ENCODE data around the gene SLC16A2.

SLC16A2 gene

DNA sequence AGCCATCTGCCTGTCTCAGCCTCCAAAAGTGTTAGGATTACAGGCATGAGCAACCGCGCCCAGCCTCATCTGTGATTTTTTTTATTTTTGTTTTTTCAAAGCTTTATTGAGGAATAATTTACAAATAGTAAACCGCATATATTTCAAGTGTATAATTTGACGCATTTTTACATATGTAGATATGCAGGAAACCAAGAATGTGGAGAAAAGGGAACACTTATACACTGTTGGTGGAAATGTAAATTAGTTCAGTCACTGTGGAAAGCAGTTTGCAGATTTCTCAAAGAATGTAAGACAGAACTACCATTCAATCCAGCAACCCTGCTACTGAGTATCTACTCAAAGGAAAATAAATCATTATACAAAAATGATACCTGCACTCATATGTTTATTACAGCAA, 85.9 kb downstream of the SLC16A2 start:
- Histone ChIP-seq H2AFZ (ENCODE audit: low read depth, low read length) (no peak overlapping the region), H3K9me3 (ENCODE audit: insufficient read depth, low read length, severe bottlenecking) (no peaks in the 10 kb centered on the region), H3K4me3 (ENCODE audit: low read depth in 1 of 2, low read length in 2 of 2) (no peak overlapping the region), H3K79me2 (ENCODE audit: insufficient read depth, low read length) (no peaks in the 10 kb centered on the region), H3K4me1 (ENCODE audit: insufficient read depth, low read length) (no peaks in the 10 kb centered on the region), H3K4me2 (ENCODE audit: insufficient read depth, low read length) (no peak overlapping the region), H3K27ac (ENCODE audit: low read length) (no peak overlapping the region), H4K20me1 (ENCODE audit: insufficient read depth, low read length) (no peaks in the 10 kb centered on the region), H3K27me3 (ENCODE audit: insufficient read depth, low read length, poor library complexity) (no peaks in the 10 kb centered on the region), H3K36me3 (ENCODE audit: insufficient read depth, low read length) (no peaks in the 10 kb centered on the region), H3K9ac (ENCODE audit: low read depth, low read length) (no peak overlapping the region)
- no peak for TF ChIP-seq EZH2 (IDR thresholded peaks at IDR 0.05; ENCODE audit: borderline replicate concordance, low read depth, low read length, severe bottlenecking)
- TF ChIP-seq, protein P1, sequence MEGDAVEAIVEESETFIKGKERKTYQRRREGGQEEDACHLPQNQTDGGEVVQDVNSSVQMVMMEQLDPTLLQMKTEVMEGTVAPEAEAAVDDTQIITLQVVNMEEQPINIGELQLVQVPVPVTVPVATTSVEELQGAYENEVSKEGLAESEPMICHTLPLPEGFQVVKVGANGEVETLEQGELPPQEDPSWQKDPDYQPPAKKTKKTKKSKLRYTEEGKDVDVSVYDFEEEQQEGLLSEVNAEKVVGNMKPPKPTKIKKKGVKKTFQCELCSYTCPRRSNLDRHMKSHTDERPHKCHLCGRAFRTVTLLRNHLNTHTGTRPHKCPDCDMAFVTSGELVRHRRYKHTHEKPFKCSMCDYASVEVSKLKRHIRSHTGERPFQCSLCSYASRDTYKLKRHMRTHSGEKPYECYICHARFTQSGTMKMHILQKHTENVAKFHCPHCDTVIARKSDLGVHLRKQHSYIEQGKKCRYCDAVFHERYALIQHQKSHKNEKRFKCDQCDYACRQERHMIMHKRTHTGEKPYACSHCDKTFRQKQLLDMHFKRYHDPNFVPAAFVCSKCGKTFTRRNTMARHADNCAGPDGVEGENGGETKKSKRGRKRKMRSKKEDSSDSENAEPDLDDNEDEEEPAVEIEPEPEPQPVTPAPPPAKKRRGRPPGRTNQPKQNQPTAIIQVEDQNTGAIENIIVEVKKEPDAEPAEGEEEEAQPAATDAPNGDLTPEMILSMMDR (IDR thresholded peaks at IDR 0.05; ENCODE audit: borderline replicate concordance, extremely low read depth, low read length, poor library complexity, severe bottlenecking): no peak
- no peak for ATAC-seq (ENCODE audit: insufficient read depth, low read depth)
- DNase-seq: no peak

DNA sequence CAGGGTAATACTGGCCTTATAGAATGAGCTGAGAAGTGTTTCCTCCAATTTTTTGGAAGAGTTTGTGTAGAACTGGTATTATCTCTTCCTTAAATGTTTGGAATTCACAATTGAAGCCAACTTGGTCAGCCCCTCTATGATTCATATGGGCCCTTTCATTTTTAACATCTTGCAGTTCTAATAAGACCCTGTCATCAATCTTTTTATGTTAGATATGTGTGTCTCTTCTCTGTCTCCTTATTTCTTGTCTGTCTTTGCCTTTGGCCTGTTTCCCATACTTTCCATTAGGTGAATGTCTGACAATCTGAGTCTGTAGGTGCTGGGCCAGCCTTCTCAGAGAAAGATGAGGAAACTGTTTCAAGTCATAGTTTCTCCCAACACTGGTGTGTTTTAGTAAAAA, 88.7 kb downstream of the SLC16A2 start:
- Histone ChIP-seq H3K4me2 (ENCODE audit: insufficient read depth, low read length) (no peak overlapping the region), H3K27ac (ENCODE audit: low read length) (no peak overlapping the region), H3K36me3 (ENCODE audit: insufficient read depth, low read length) (no peaks in the 10 kb centered on the region), H2AFZ (ENCODE audit: low read depth, low read length) (no peak overlapping the region), H3K27me3 (ENCODE audit: insufficient read depth, low read length, poor library complexity) (no peaks in the 10 kb centered on the region), H4K20me1 (ENCODE audit: insufficient read depth, low read length) (no peaks in the 10 kb centered on the region), H3K4me1 (ENCODE audit: insufficient read depth, low read length) (no peaks in the 10 kb centered on the region), H3K9ac (ENCODE audit: low read depth, low read length) (no peak overlapping the region), H3K79me2 (ENCODE audit: insufficient read depth, low read length) (no peaks in the 10 kb centered on the region), H3K4me3 (ENCODE audit: low read depth in 1 of 2, low read length in 2 of 2) (no peak overlapping the region), H3K9me3 (ENCODE audit: insufficient read depth, low read length, severe bottlenecking) (no peaks in the 10 kb centered on the region)
- DNase-seq (no peak), ATAC-seq (ENCODE audit: insufficient read depth, low read depth) (no peak)
- TF ChIP-seq, protein P1 (IDR thresholded peaks at IDR 0.05; ENCODE audit: borderline replicate concordance, extremely low read depth, low read length, poor library complexity, severe bottlenecking): no peak
- no peak for TF ChIP-seq EZH2 (IDR thresholded peaks at IDR 0.05; ENCODE audit: borderline replicate concordance, low read depth, low read length, severe bottlenecking)

DNA sequence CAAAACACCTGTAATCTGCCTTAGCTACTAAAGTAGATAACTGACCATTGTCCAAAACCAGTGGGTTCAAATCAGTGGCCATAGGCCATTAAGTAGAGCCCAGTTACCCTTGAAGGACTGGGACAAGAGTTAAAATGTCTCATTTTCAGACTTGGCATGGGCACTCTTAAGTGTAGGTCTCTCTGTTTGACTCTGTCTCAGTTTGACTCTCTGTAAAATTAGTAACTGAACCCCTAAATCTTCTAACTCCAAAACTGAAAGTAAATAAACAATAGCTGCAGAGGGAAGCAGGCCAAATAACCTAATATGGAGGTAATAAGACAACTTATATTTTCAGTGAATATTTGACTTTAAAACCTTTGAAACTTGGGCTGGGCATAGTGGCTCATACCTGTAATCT, 89.1 kb downstream of the SLC16A2 start:
- H3K27me3 ChIP-seq (ENCODE audit: insufficient read depth, low read length, poor library complexity): no peaks in the 10 kb centered on the region
- H3K4me3 ChIP-seq (ENCODE audit: low read depth in 1 of 2, low read length in 2 of 2): no peak overlapping the region
- ATAC-seq (ENCODE audit: insufficient read depth, low read depth): no peak
- H3K27ac ChIP-seq (ENCODE audit: low read length): no peak overlapping the region
- TF ChIP-seq EZH2 (IDR thresholded peaks at IDR 0.05; ENCODE audit: borderline replicate concordance, low read depth, low read length, severe bottlenecking): no peak
- TF ChIP-seq, protein P1 (IDR thresholded peaks at IDR 0.05; ENCODE audit: borderline replicate concordance, extremely low read depth, low read length, poor library complexity, severe bottlenecking): no peak
- DNase-seq: no peak
- H3K9me3 ChIP-seq (ENCODE audit: insufficient read depth, low read length, severe bottlenecking): no peaks in the 10 kb centered on the region
- no peaks in the 10 kb centered on the region for H4K20me1 ChIP-seq (ENCODE audit: insufficient read depth, low read length)
- H2AFZ ChIP-seq (ENCODE audit: low read depth, low read length): no peak overlapping the region
- no peak overlapping the region for H3K4me2 ChIP-seq (ENCODE audit: insufficient read depth, low read length)
- H3K79me2 ChIP-seq (ENCODE audit: insufficient read depth, low read length): no peaks in the 10 kb centered on the region
- H3K36me3 ChIP-seq (ENCODE audit: insufficient read depth, low read length): no peaks in the 10 kb centered on the region
- no peaks in the 10 kb centered on the region for H3K4me1 ChIP-seq (ENCODE audit: insufficient read depth, low read length)
- H3K9ac ChIP-seq (ENCODE audit: low read depth, low read length): no peak overlapping the region

DNA sequence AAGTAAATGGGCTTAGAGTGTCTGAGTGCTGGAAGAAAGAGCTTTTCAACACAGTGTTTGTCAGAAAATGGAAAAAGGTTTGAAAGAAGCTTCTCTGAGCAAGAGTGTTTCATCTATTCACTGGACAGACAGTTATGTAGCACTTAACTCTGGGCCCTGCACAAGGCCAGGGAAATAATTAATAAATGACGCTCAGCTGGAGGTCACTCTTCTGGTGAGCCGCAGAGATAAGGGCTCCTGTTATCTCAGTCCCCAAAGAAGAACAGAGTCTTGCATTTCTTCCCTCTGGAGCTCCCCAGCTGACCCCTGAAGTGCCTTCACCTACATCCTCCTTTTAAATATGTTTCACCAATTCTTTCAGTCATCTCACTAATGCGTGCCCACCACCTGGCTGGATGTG, 90.4 kb downstream of the SLC16A2 start:
- Histone ChIP-seq H3K4me2 (ENCODE audit: insufficient read depth, low read length) (no peak overlapping the region), H3K36me3 (ENCODE audit: insufficient read depth, low read length) (no peaks in the 10 kb centered on the region), H3K4me1 (ENCODE audit: insufficient read depth, low read length) (no peaks in the 10 kb centered on the region), H3K4me3 (ENCODE audit: low read depth in 1 of 2, low read length in 2 of 2) (no peak overlapping the region), H3K9me3 (ENCODE audit: insufficient read depth, low read length, severe bottlenecking) (no peaks in the 10 kb centered on the region), H3K79me2 (ENCODE audit: insufficient read depth, low read length) (no peaks in the 10 kb centered on the region), H4K20me1 (ENCODE audit: insufficient read depth, low read length) (no peaks in the 10 kb centered on the region), H3K27me3 (ENCODE audit: insufficient read depth, low read length, poor library complexity) (no peaks in the 10 kb centered on the region), H3K27ac (ENCODE audit: low read length) (no peak overlapping the region), H2AFZ (ENCODE audit: low read depth, low read length) (no peak overlapping the region), H3K9ac (ENCODE audit: low read depth, low read length) (no peak overlapping the region)
- TF ChIP-seq, protein P1 (IDR thresholded peaks at IDR 0.05; ENCODE audit: borderline replicate concordance, extremely low read depth, low read length, poor library complexity, severe bottlenecking): no peak
- no peak for DNase-seq
- ATAC-seq (ENCODE audit: insufficient read depth, low read depth): no peak

Measured in DND-41 (cell line).